ENCODE results near the gene TNS1.

DNA sequence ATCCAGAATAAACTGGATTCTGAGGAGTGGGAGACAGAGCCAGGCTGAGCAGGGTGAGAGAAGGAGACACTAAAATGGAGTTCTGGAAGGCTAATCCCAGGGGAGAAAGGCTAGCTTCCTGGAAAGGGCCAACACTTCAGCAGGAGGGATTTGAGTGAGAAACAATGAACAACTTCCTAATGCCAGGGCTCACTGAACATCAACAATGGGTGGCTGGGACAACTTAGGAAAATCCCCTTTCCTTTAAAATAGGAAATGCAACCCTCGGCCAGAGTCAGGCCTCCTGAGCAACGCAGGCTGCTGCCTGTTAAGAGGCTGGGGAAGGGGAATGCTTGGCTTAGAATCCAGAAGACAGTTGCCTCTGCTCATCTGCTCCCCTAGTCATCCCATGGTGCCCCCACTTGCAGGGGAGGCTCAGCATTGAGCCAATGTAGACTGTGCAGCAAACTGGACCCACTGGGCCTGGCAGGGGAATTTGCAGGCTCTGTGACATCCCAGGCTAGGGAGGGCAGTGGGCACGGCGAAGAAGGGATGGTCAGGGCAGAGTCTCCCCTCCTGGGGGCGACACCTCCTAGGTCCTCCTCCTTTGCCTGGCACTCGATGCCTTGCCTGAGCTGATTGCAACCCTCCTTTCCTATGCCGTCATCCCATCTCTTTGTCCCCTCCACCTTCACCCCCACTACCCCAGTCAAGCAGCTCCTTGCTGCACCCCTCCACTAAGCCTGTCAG lies 182.5 kb downstream of the TNS1 start:
- TF ChIP-seq CTCF (IDR thresholded peaks at IDR 0.05) (no peak), EZH2 (IDR thresholded peaks at IDR 0.05) (no peak), EZH2phosphoT487 (IDR thresholded peaks at IDR 0.05) (peak; percentile 92)
